Breast epithelium (tissue), 4 donors: Measurements from ENCODE around the gene JMJD1C. TPM values are rescaled to one million over a fixed set of nuclear protein-coding genes. Genes with fewer than 3 reads are reported as not detected.

Source experiments
- DNase-seq, 2 donors: peaks; one replicate each; pipeline ENCODE4 v3.0.0-alpha.2; 2019; ENCODE audit warnings: low spot score in 2 of 2
- H3K27ac ChIP-seq, 2 donors: fragments of 200-600 bp; sonication (generic) in 1 of 2; one replicate each; pipeline ENCODE4 v1.5.1; 2016 to 2019; ENCODE audit warnings: mild to moderate bottlenecking in 1 of 2
- H3K27me3 ChIP-seq, 2 donors: fragments of 200-600 bp; sonication (generic) in 1 of 2; one replicate each; pipeline versions ENCODE4 v1.5.1 to v1.6.0; 2017 to 2019; ENCODE audit warnings: control low read depth in 1 of 2, mild to moderate bottlenecking in 1 of 2
- H3K36me3 ChIP-seq: fragments of 200-600 bp; one replicate; pipeline ENCODE4 v1.5.1; 2019
- H3K4me1 ChIP-seq, 2 donors: fragments of 200-600 bp; sonication (generic); one replicate each; pipeline ENCODE4 v1.5.1; 2016 to 2019; ENCODE audit warnings: control low read depth in 1 of 2
- H3K4me3 ChIP-seq, 3 donors: fragments of 200-600 bp; sonication (generic); 1 replicate in 2 of 3; 2 replicates in 1 of 3; pipeline ENCODE4 v1.5.1; 2016 to 2019; ENCODE audit warnings: mild to moderate bottlenecking in 3 of 3, moderate library complexity in 2 of 3
- H3K9me3 ChIP-seq, 2 donors: fragments of 200-600 bp; sonication (generic) in 1 of 2; one replicate each; pipeline ENCODE4 v1.5.1; 2016 to 2019; ENCODE audit warnings: control low read depth in 1 of 2
- CTCF ChIP-seq, 3 donors: fragments of 450-650 bp; IDR thresholded peaks; one replicate each; pipeline ENCODE4 v1.5.1; 2016 to 2017; ENCODE audit warnings: antibody characterized with exemption in 3 of 3, mild to moderate bottlenecking in 3 of 3, moderate library complexity in 3 of 3
- POLR2A ChIP-seq: fragments of 450-650 bp; IDR thresholded peaks from one replicate; pipeline ENCODE4 v1.6.1; 2016; ENCODE audit warnings: antibody characterized with exemption, mild to moderate bottlenecking, moderate library complexity
- POLR2AphosphoS5 ChIP-seq, 3 donors: sonication (generic); formaldehyde crosslinking; IDR thresholded peaks; one replicate each; pipeline ENCODE4 v1.6.1; 2017; ENCODE audit warnings: antibody characterized with exemption in 3 of 3
- intact Hi-C: fragments of 100-400 bp; cut with DNase I; formaldehyde crosslinking; loops from one replicate; pipeline ENCODE4 v1.15.1; 2023; ENCODE audit warnings: low total_unique reads
- total RNA-seq, 3 donors: library from RNA; depleted of rRNA; stranded (reverse); fragments of >200 nt; gene quantifications; one replicate each; pipeline ENCODE4 v1.1.0, GENCODE V29; 2016

JMJD1C gene
- total RNA-seq, 3 donors from 2014 or later, result 134 to 327 (median 162) TPM

GRCh38 chr10:63229161-63229560, 236.6 kb downstream of the JMJD1C start:
- Histone ChIP-seq H3K36me3 (no peaks in the 10 kb centered on the region), H3K4me3 (no peak overlapping the region), H3K27ac (no peak overlapping the region), H3K4me1 (no peaks in the 10 kb centered on the region), H3K9me3 (no peaks in the 10 kb centered on the region), H3K27me3 (no peaks in the 10 kb centered on the region)
- TF ChIP-seq CTCF (IDR thresholded peaks at IDR 0.05) (no peak), POLR2AphosphoS5 (IDR thresholded peaks at IDR 0.05) (no peak), POLR2A (no peak)
- intact Hi-C loops, result no loop called here
- no peak for DNase-seq

- intact Hi-C loops, result no loop called here
- Histone ChIP-seq H3K4me1 (no peaks in the 10 kb centered on the region), H3K4me3 (no peak overlapping the region), H3K27ac (no peak overlapping the region), H3K9me3 (no peaks in the 10 kb centered on the region), H3K36me3 (no peaks in the 10 kb centered on the region), H3K27me3 (no peaks in the 10 kb centered on the region)
- TF ChIP-seq CTCF (IDR thresholded peaks at IDR 0.05) (no peak), POLR2AphosphoS5 (IDR thresholded peaks at IDR 0.05) (no peak), POLR2A (no peak)
- DNase-seq, result no peak
These were observed 237.5 kb downstream of the JMJD1C start for GRCh38 chr10:63228237-63228636.

GRCh38 chr10:63227207-63227895, 238.4 kb downstream of the JMJD1C start:
- no peaks in the 10 kb centered on the region for H3K4me1 ChIP-seq
- H3K27ac ChIP-seq, result no peak overlapping the region
- no peaks in the 10 kb centered on the region for H3K36me3 ChIP-seq
- no peak overlapping the region for H3K4me3 ChIP-seq
- intact Hi-C loops, result no loop called here
- H3K9me3 ChIP-seq, result no peaks in the 10 kb centered on the region
- no peaks in the 10 kb centered on the region for H3K27me3 ChIP-seq
- DNase-seq, result no peak
- TF ChIP-seq CTCF (IDR thresholded peaks at IDR 0.05) (no peak), POLR2AphosphoS5 (IDR thresholded peaks at IDR 0.05) (no peak), POLR2A (no peak)

GRCh38 chr10:63224241-63224640, 241.5 kb downstream of the JMJD1C start:
- Histone ChIP-seq H3K9me3 (no peaks in the 10 kb centered on the region), H3K36me3 (no peaks in the 10 kb centered on the region), H3K27me3 (no peaks in the 10 kb centered on the region), H3K4me1 (peaks cover 0 to 4% of the 10 kb centered on the region in 2 donors), H3K27ac (no peak overlapping the region), H3K4me3 (no peak overlapping the region)
- intact Hi-C loops, result no loop called here
- TF ChIP-seq POLR2A (no peak), POLR2AphosphoS5 (IDR thresholded peaks at IDR 0.05) (no peak), CTCF (IDR thresholded peaks at IDR 0.05) (no peak)
- no peak for DNase-seq

- intact Hi-C loops, result no loop called here
- no peaks in the 10 kb centered on the region for H3K9me3 ChIP-seq
- no peaks in the 10 kb centered on the region for H3K36me3 ChIP-seq
- H3K27ac ChIP-seq, result no peak overlapping the region
- H3K4me3 ChIP-seq, result no peak overlapping the region
- DNase-seq, result no peak
- H3K27me3 ChIP-seq, result no peaks in the 10 kb centered on the region
- TF ChIP-seq CTCF (IDR thresholded peaks at IDR 0.05), result no peak
- TF ChIP-seq POLR2A, result no peak
- TF ChIP-seq POLR2AphosphoS5 (IDR thresholded peaks at IDR 0.05), result no peak
- peaks cover 0 to 4% of the 10 kb centered on the region in 2 donors for H3K4me1 ChIP-seq
These were observed 243.8 kb downstream of the JMJD1C start for GRCh38 chr10:63221950-63222349.
